DOHH2 (cell line): ENCODE measurements around the gene ILDR2.

ENCODE experiments used
- EZH2phosphoT487 ChIP-seq: fragments of 200-600 bp; sonication (generic); IDR thresholded peaks from 2 replicates; pipeline ENCODE4 v1.6.1; 2017; ENCODE audit warnings: borderline replicate concordance, mild to moderate bottlenecking, antibody characterized with exemption, low read length, moderate library complexity, mixed read lengths
- TF ChIP-seq, protein P1 (sequence below): fragments of 200-600 bp; sonication (generic); IDR thresholded peaks from one replicate; pipeline ENCODE4 v1.5.1; 2014; ENCODE audit warnings: antibody characterized with exemption, mild to moderate bottlenecking, low read depth, low read length; ENCODE audit not compliant: poor library complexity, severe bottlenecking

- TF ChIP-seq, protein P1, sequence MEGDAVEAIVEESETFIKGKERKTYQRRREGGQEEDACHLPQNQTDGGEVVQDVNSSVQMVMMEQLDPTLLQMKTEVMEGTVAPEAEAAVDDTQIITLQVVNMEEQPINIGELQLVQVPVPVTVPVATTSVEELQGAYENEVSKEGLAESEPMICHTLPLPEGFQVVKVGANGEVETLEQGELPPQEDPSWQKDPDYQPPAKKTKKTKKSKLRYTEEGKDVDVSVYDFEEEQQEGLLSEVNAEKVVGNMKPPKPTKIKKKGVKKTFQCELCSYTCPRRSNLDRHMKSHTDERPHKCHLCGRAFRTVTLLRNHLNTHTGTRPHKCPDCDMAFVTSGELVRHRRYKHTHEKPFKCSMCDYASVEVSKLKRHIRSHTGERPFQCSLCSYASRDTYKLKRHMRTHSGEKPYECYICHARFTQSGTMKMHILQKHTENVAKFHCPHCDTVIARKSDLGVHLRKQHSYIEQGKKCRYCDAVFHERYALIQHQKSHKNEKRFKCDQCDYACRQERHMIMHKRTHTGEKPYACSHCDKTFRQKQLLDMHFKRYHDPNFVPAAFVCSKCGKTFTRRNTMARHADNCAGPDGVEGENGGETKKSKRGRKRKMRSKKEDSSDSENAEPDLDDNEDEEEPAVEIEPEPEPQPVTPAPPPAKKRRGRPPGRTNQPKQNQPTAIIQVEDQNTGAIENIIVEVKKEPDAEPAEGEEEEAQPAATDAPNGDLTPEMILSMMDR: no peak
- no peak for TF ChIP-seq EZH2phosphoT487
Measured at GRCh38 chr1:166903232-166903631, 72.1 kb downstream of the ILDR2 start.
